ENCODE results near the gene ISLR.

DNA sequence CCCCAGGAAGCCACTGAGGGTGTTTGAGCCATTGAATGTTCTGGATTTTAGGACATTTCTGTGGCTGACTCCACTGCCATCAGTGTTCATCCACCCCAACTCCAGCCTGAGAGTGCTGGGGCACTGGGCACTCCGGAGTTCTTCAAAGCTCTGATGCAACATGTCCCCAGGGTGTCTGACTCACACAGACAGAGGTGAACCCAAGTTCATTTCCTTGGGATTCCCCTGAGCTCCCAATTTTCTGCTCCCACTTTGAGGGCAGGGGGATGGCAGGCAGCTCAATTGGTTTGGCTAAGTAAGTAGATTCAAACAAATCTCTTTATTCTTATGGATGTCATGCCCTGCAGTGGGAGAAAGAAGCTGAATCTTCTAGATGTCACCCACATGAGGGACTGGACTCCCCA, 26.9 kb downstream of the ISLR start:
- TF ChIP-seq, protein P1, sequence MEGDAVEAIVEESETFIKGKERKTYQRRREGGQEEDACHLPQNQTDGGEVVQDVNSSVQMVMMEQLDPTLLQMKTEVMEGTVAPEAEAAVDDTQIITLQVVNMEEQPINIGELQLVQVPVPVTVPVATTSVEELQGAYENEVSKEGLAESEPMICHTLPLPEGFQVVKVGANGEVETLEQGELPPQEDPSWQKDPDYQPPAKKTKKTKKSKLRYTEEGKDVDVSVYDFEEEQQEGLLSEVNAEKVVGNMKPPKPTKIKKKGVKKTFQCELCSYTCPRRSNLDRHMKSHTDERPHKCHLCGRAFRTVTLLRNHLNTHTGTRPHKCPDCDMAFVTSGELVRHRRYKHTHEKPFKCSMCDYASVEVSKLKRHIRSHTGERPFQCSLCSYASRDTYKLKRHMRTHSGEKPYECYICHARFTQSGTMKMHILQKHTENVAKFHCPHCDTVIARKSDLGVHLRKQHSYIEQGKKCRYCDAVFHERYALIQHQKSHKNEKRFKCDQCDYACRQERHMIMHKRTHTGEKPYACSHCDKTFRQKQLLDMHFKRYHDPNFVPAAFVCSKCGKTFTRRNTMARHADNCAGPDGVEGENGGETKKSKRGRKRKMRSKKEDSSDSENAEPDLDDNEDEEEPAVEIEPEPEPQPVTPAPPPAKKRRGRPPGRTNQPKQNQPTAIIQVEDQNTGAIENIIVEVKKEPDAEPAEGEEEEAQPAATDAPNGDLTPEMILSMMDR (IDR thresholded peaks at IDR 0.05; ENCODE audit: low read depth, low read length, missing input control): no peak
- TF ChIP-seq ATF3 (IDR thresholded peaks at IDR 0.05) (no peak), TAF1 (conservative IDR thresholded peaks at IDR 0.05) (no peak), SP1 (IDR thresholded peaks at IDR 0.05) (no peak)
- TF ChIP-seq, protein P2, sequence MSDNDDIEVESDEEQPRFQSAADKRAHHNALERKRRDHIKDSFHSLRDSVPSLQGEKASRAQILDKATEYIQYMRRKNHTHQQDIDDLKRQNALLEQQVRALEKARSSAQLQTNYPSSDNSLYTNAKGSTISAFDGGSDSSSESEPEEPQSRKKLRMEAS (IDR thresholded peaks at IDR 0.05): no peak
